ENCODE measurements around the gene RAB39A.
"Not testable (repeated sequence)": the region's sequence is repeated elsewhere in the genome, so short reads cannot be mapped to it uniquely, and the experiment has no call there.

The RAB39A gene

DNA sequence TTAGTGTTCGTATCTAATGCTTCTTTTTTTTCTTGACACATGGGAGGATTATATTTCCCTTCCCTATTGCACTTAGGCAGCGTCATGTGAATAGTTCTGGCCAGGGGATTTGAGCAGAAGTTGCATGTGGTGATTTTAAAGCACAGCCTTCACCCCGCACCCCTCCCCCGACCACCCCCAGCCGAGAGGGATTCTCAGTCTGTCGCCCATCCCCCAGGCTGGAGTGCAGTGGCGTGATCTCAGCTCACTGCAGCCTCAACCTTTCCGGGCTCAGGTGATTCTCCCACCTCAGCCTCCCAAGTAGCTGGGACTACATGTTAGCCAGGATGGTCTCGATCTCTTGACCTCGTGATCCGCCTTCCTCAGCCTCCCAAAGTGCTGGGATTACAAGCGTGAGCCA, 20.1 kb downstream of the RAB39A start:
- not testable (repeated sequence) for H3K36me3 ChIP-seq (ENCODE audit: control insufficient read depth, insufficient read depth, low read length); H3K56ac ChIP-seq (ENCODE audit: low read length); H2AK5ac ChIP-seq (ENCODE audit: low read length); H3K4me1 ChIP-seq (ENCODE audit: control insufficient read depth, low read depth, low read length); H3K27me3 ChIP-seq (ENCODE audit: insufficient read depth, low read length, poor library complexity); H4K8ac ChIP-seq (ENCODE audit: low read depth, low read length); H3K23ac ChIP-seq (ENCODE audit: low read length); H3K4me3 ChIP-seq (ENCODE audit: low read length); H3K79me1 ChIP-seq (ENCODE audit: low read length); H3K18ac ChIP-seq (ENCODE audit: low read length); H3K79me2 ChIP-seq (ENCODE audit: control insufficient read depth, insufficient read depth, low read length); H3K4me2 ChIP-seq (ENCODE audit: low read length); H3K4ac ChIP-seq (ENCODE audit: low read depth, low read length); H2BK120ac ChIP-seq (ENCODE audit: low read depth, low read length); H4K5ac ChIP-seq (ENCODE audit: low read length); H3K27ac ChIP-seq (ENCODE audit: low read depth, low read length); H2BK15ac ChIP-seq (replicated peaks; ENCODE audit: low read depth); H2BK5ac ChIP-seq (ENCODE audit: low read length); H3K9ac ChIP-seq (ENCODE audit: low read length)
- WGBS (ENCODE audit: extremely low coverage, insufficient coverage, low lambda C conversion rate), result no CpG with 5 or more reads among the region's 12 CpGs
- peak; percentile 50 for DNase-seq

DNA sequence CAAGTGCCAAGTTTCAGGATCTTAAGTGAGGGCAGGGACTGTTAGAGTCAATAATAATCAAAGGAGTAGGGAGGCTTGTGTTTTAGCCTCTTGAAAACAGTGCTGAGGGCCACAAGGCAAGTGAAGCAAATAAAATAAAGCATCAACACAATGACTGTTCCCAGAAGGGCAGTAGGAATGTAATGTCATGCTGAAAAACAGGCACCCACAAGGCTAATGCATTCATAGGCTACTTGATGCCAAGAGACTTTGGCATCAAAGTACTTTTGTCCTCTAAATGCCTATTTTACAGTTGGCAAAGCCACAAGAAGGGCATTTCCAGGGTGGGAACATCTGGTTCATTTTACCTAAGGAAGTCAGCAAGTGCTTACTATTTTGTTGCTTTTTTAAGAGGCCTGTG, 22.9 kb downstream of the RAB39A start:
- Histone ChIP-seq H2BK15ac (replicated peaks; ENCODE audit: low read depth) (no peak overlapping the region), H2AK5ac (ENCODE audit: low read length) (no peak overlapping the region), H3K18ac (ENCODE audit: low read length) (no peak overlapping the region), H4K5ac (ENCODE audit: low read length) (no peak overlapping the region), H3K79me1 (ENCODE audit: low read length) (no peaks in the 10 kb centered on the region), H3K4me1 (ENCODE audit: control insufficient read depth, low read depth, low read length) (peaks cover 4% of the 10 kb centered on the region), H3K23ac (ENCODE audit: low read length) (no peak overlapping the region), H4K8ac (ENCODE audit: low read depth, low read length) (no peak overlapping the region), H3K27ac (ENCODE audit: low read depth, low read length) (no peak overlapping the region), H3K4ac (ENCODE audit: low read depth, low read length) (no peak overlapping the region), H3K9ac (ENCODE audit: low read length) (no peak overlapping the region), H3K36me3 (ENCODE audit: control insufficient read depth, insufficient read depth, low read length) (no peaks in the 10 kb centered on the region), H2BK120ac (ENCODE audit: low read depth, low read length) (no peak overlapping the region), H3K4me2 (ENCODE audit: low read length) (no peak overlapping the region), H2BK5ac (ENCODE audit: low read length) (no peak overlapping the region), H3K27me3 (ENCODE audit: insufficient read depth, low read length, poor library complexity) (no peaks in the 10 kb centered on the region), H3K4me3 (ENCODE audit: low read length) (no peak overlapping the region), H3K79me2 (ENCODE audit: control insufficient read depth, insufficient read depth, low read length) (no peaks in the 10 kb centered on the region), H3K56ac (ENCODE audit: low read length) (no peak overlapping the region)
- no peak for DNase-seq

DNA sequence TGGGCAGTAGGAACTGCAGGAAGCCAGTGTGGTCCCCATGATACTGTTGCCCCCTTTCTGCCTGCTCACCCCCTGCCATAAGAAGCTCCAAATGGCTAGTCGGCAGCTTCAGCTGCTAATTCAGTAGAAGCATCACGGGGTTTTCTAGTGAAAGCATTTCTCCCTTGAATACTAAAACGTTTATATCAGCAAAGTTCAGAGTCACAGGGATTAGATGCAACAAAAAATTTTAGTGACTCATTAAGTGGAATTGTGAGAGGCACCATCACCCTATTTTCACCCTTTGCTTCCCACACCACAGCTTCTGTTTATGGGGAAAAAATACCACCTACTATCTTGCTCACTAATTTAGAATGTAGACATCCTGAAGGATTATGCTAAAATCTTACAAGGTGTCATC, 25.2 kb downstream of the RAB39A start:
- no peak overlapping the region for H3K23ac ChIP-seq (ENCODE audit: low read length)

DNA sequence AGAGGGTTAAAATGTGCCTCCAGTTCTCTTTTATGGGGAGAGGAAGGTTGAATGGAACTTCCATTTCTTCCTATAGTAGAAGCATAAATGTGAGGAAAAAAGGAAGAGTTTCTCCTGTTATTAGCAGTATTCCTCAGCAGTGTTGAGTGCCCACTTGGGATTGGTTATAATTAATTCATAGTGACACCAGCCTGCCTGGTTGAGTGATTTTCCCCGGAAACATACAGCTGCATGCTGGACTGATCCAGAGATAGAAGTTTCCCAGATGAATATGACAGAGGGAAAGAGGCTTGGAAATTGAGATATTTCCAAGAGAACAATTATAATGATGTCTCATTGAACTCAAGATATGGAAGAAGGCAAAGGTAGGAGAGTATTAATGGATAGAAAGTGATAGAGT, 28.3 kb downstream of the RAB39A start:
- Histone ChIP-seq H4K5ac (ENCODE audit: low read length) (no peak overlapping the region), H3K27ac (ENCODE audit: low read depth, low read length) (no peak overlapping the region), H3K27me3 (ENCODE audit: insufficient read depth, low read length, poor library complexity) (no peaks in the 10 kb centered on the region), H3K36me3 (ENCODE audit: control insufficient read depth, insufficient read depth, low read length) (no peaks in the 10 kb centered on the region), H3K79me2 (ENCODE audit: control insufficient read depth, insufficient read depth, low read length) (no peaks in the 10 kb centered on the region), H3K4me1 (ENCODE audit: control insufficient read depth, low read depth, low read length) (peaks cover 2% of the 10 kb centered on the region), H3K4me3 (ENCODE audit: low read length) (no peak overlapping the region), H2BK15ac (replicated peaks; ENCODE audit: low read depth) (no peak overlapping the region), H3K4ac (ENCODE audit: low read depth, low read length) (no peak overlapping the region), H3K56ac (ENCODE audit: low read length) (no peak overlapping the region), H3K9ac (ENCODE audit: low read length) (no peak overlapping the region), H3K4me2 (ENCODE audit: low read length) (no peak overlapping the region), H2BK120ac (ENCODE audit: low read depth, low read length) (no peak overlapping the region), H3K79me1 (ENCODE audit: low read length) (no peaks in the 10 kb centered on the region), H4K8ac (ENCODE audit: low read depth, low read length) (no peak overlapping the region), H2BK5ac (ENCODE audit: low read length) (no peak overlapping the region), H3K23ac (ENCODE audit: low read length) (no peak overlapping the region), H3K18ac (ENCODE audit: low read length) (no peak overlapping the region), H2AK5ac (ENCODE audit: low read length) (no peak overlapping the region)
- WGBS (ENCODE audit: extremely low coverage, insufficient coverage, low lambda C conversion rate), result no CpG with 5 or more reads among the region's 1 CpG
- DNase-seq, result no peak

More for the DNA sequence above, 25.2 kb downstream of the RAB39A start:
- Histone ChIP-seq H3K4me3 (ENCODE audit: low read length) (no peak overlapping the region), H2BK5ac (ENCODE audit: low read length) (no peak overlapping the region), H4K8ac (ENCODE audit: low read depth, low read length) (no peak overlapping the region), H3K36me3 (ENCODE audit: control insufficient read depth, insufficient read depth, low read length) (no peaks in the 10 kb centered on the region), H3K27ac (ENCODE audit: low read depth, low read length) (no peak overlapping the region), H3K9ac (ENCODE audit: low read length) (no peak overlapping the region), H3K27me3 (ENCODE audit: insufficient read depth, low read length, poor library complexity) (no peaks in the 10 kb centered on the region), H2BK15ac (replicated peaks; ENCODE audit: low read depth) (no peak overlapping the region), H2BK120ac (ENCODE audit: low read depth, low read length) (no peak overlapping the region), H3K56ac (ENCODE audit: low read length) (no peak overlapping the region), H3K4me1 (ENCODE audit: control insufficient read depth, low read depth, low read length) (peaks cover 4% of the 10 kb centered on the region), H3K18ac (ENCODE audit: low read length) (no peak overlapping the region), H2AK5ac (ENCODE audit: low read length) (no peak overlapping the region), H3K4ac (ENCODE audit: low read depth, low read length) (no peak overlapping the region), H3K79me2 (ENCODE audit: control insufficient read depth, insufficient read depth, low read length) (no peaks in the 10 kb centered on the region), H3K79me1 (ENCODE audit: low read length) (no peaks in the 10 kb centered on the region), H4K5ac (ENCODE audit: low read length) (no peak overlapping the region), H3K4me2 (ENCODE audit: low read length) (no peak overlapping the region)
- no peak for DNase-seq
- no CpG with 5 or more reads among the region's 3 CpGs for WGBS (ENCODE audit: extremely low coverage, insufficient coverage, low lambda C conversion rate)

DNA sequence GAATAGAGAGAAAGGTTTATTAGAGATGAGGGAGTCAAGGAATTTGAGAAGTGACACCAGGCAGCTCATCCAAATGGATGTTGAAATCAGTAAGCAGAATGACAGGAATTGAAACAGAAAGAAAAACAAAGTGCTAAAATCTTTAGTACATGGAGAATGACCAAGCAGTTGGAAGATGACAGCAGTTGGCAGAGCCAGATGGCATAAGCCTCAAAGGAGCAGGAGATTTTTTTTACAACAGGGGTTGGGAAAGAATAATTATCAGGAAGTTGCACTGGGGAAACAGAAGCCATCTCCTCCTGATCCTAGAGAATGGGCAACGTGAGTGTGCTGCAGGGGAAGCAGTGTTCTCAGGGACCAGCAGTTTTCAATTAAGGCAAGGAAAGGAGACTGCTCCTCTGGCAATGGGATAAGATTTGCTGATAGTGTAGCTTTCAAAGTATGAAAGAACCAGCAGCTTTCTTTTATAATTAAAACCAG, 28.9 kb downstream of the RAB39A start:
- H2BK120ac ChIP-seq (ENCODE audit: low read depth, low read length), result no peak overlapping the region
- DNase-seq, result peak; percentile 19
- WGBS (ENCODE audit: extremely low coverage, insufficient coverage, low lambda C conversion rate), result no CpG with 5 or more reads among the region's 1 CpG
- H3K23ac ChIP-seq (ENCODE audit: low read length), result no peak overlapping the region
- no peak overlapping the region for H4K5ac ChIP-seq (ENCODE audit: low read length)
- no peaks in the 10 kb centered on the region for H3K79me1 ChIP-seq (ENCODE audit: low read length)
- H3K56ac ChIP-seq (ENCODE audit: low read length), result no peak overlapping the region
- H4K8ac ChIP-seq (ENCODE audit: low read depth, low read length), result no peak overlapping the region
- no peak overlapping the region for H2BK5ac ChIP-seq (ENCODE audit: low read length)
- H2BK15ac ChIP-seq (replicated peaks; ENCODE audit: low read depth), result no peak overlapping the region
- H3K4me3 ChIP-seq (ENCODE audit: low read length), result no peak overlapping the region
- no peaks in the 10 kb centered on the region for H3K27me3 ChIP-seq (ENCODE audit: insufficient read depth, low read length, poor library complexity)
- H3K4me1 ChIP-seq (ENCODE audit: control insufficient read depth, low read depth, low read length), result peaks cover 2% of the 10 kb centered on the region
- no peak overlapping the region for H3K4me2 ChIP-seq (ENCODE audit: low read length)
- no peak overlapping the region for H3K18ac ChIP-seq (ENCODE audit: low read length)
- H3K36me3 ChIP-seq (ENCODE audit: control insufficient read depth, insufficient read depth, low read length), result no peaks in the 10 kb centered on the region
- no peak overlapping the region for H3K9ac ChIP-seq (ENCODE audit: low read length)
- no peaks in the 10 kb centered on the region for H3K79me2 ChIP-seq (ENCODE audit: control insufficient read depth, insufficient read depth, low read length)
- H3K27ac ChIP-seq (ENCODE audit: low read depth, low read length), result no peak overlapping the region
- H3K4ac ChIP-seq (ENCODE audit: low read depth, low read length), result no peak overlapping the region
- H2AK5ac ChIP-seq (ENCODE audit: low read length), result no peak overlapping the region

DNA sequence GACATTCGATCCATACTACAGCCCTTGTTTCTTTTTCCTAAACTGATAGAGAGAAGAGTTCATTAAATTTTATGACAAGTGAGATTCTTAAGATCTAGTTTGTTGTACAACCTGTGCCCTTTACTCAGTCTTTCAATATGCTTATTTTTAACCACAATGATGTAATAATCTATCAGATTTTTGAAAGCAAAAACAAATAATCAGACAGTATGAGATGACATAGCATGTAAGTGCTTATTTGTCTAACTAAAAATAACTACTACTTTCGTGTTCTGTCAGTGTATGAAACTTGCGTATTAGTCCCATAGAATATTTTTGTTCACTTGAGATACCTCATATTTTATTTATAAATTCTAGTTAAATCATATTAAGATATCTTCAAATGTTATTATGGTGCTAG, 33.2 kb downstream of the RAB39A start:
- Histone ChIP-seq H3K36me3 (ENCODE audit: control insufficient read depth, insufficient read depth, low read length) (no peaks in the 10 kb centered on the region), H4K5ac (ENCODE audit: low read length) (no peak overlapping the region), H3K4me2 (ENCODE audit: low read length) (no peak overlapping the region), H3K4me1 (ENCODE audit: control insufficient read depth, low read depth, low read length) (no peaks in the 10 kb centered on the region), H3K27ac (ENCODE audit: low read depth, low read length) (no peak overlapping the region), H3K56ac (ENCODE audit: low read length) (no peak overlapping the region), H2BK15ac (replicated peaks; ENCODE audit: low read depth) (no peak overlapping the region), H3K9ac (ENCODE audit: low read length) (no peak overlapping the region), H2BK120ac (ENCODE audit: low read depth, low read length) (no peak overlapping the region), H3K18ac (ENCODE audit: low read length) (no peak overlapping the region), H3K4me3 (ENCODE audit: low read length) (no peak overlapping the region), H3K27me3 (ENCODE audit: insufficient read depth, low read length, poor library complexity) (no peaks in the 10 kb centered on the region), H2AK5ac (ENCODE audit: low read length) (no peak overlapping the region), H3K79me1 (ENCODE audit: low read length) (no peaks in the 10 kb centered on the region), H4K8ac (ENCODE audit: low read depth, low read length) (no peak overlapping the region), H3K23ac (ENCODE audit: low read length) (no peak overlapping the region), H3K4ac (ENCODE audit: low read depth, low read length) (no peak overlapping the region), H2BK5ac (ENCODE audit: low read length) (no peak overlapping the region), H3K79me2 (ENCODE audit: control insufficient read depth, insufficient read depth, low read length) (no peaks in the 10 kb centered on the region)
- DNase-seq, result no peak
- WGBS (ENCODE audit: extremely low coverage, insufficient coverage, low lambda C conversion rate), result no CpG with 5 or more reads among the region's 3 CpGs
